SH-SY5Y (cell line): ENCODE data around the gene ELF2.

Experiments
- GATA2 ChIP-seq: IDR thresholded peaks from 2 replicates; pipeline ENCODE4 v1.6.1; 2011; ENCODE audit warnings: mild to moderate bottlenecking, low read depth, low read length
- GATA3 ChIP-seq: IDR thresholded peaks from 2 replicates; pipeline ENCODE4 v1.6.1; 2011; ENCODE audit warnings: low read depth, mild to moderate bottlenecking, low read length, moderate library complexity

GRCh38 chr4:139153411-139154133 lies 23.4 kb downstream of the ELF2 start:
- TF ChIP-seq GATA3: no peak
- TF ChIP-seq GATA2: no peak
